Fibroblast of villous mesenchyme (primary cell): ENCODE data around the gene OPA3. TPM values are rescaled to one million over a fixed set of nuclear protein-coding genes. Genes with fewer than 3 reads are reported as not detected.

Source experiments
- DNase-seq: peaks from one replicate; pipeline ENCODE4 v3.0.0-alpha.2; 2010; ENCODE audit warnings: low read depth
- H3K4me3 ChIP-seq: 2 replicates; pipeline ENCODE4 v1.5.1; 2011; ENCODE audit warnings: low read depth, mild to moderate bottlenecking, low read length
- CTCF ChIP-seq: IDR thresholded peaks from 2 replicates; pipeline ENCODE4 v1.5.1; 2012; ENCODE audit warnings: low read depth, mild to moderate bottlenecking, low read length; ENCODE audit not compliant: insufficient read depth
- total RNA-seq: library from RNA; depleted of rRNA; stranded (reverse); fragments of >200 nt; gene quantifications from 2 replicates; pipeline ENCODE4 v1.2.3, GENCODE V29; 2012

OPA3 gene
- total RNA-seq, 1 donor: 8.2 TPM

DNA sequence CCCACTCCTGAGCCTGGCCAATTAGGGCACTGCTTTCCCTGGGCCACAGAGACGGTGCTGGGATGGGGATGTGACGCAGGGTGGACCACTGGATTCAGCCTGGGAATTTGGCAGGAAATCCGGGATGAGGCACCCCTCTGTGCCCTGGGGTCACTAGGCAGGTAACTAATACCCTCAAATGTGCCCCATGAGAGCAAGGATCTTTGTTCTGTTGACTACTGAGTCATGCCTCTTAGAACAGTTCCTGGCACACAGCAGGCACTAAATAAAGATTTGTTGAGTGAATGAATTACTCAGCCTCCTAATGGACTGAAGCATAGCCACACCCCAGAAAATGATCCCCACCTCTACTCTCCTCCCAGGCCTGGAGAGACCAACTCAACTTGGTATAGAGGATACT lies 15.9 kb downstream of the OPA3 start:
- peak; percentile 29 for DNase-seq
- H3K4me3 ChIP-seq: no peak overlapping the region
- no peak for TF ChIP-seq CTCF

- H3K4me3 ChIP-seq: no peak overlapping the region
- DNase-seq: no peak
- TF ChIP-seq CTCF: no peak
Measured at GRCh38 chr19:45567609-45568008, 17.0 kb downstream of the OPA3 start.

DNA sequence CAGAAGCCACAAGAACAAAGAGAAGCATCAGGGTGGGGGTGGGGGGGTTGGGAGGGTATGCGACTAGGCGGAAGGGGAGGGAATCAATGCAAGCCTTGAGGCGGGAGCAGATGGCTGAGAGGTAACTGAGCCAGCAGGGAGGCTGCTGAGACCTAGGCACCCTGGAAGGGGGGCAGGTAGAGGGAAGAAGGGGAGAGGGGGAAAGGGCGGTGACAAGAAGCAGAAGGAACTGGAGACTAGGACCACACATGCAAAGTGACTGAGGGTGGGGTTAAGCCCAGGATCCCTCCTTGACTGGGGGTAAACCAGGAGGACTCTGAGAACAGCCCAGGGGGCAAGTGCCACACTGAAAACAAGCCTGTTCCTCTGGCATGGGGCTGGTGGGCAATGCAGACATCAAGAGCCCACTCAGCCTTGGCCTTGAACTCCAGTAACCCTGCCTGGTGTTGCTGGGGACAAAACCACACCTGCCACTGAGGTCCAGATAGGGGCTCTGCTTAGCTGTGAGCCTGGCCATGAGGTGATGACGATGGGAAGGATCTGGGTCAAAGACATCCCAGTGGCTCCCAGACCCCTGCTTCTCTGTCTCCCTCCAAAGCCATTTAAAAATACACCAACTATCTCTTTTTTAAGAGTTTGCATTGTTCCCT lies 20.3 kb downstream of the OPA3 start:
- no peak overlapping the region for H3K4me3 ChIP-seq
- DNase-seq: no peak
- TF ChIP-seq CTCF: no peak

DNA sequence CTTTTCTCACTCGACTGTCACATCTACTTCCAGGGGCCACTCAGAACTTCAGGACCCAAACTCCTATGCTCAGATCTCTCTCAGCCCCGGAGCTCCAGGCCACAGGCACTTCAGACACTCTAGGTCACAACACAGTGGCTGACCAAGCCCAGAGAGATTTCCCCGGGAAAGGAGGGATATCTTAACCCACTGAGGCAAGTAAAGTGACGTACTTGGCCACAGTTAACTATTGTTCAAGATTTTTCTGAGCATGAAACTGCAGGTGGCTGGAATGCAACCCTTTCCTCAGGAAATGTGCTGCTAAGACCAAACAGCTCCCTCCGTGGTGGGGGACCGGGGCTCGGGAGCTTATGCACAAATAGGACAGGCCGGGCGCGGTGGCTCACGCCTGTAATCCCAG lies 23.9 kb downstream of the OPA3 start:
- no peak for TF ChIP-seq CTCF
- no peak for DNase-seq
- H3K4me3 ChIP-seq: no peak overlapping the region

DNA sequence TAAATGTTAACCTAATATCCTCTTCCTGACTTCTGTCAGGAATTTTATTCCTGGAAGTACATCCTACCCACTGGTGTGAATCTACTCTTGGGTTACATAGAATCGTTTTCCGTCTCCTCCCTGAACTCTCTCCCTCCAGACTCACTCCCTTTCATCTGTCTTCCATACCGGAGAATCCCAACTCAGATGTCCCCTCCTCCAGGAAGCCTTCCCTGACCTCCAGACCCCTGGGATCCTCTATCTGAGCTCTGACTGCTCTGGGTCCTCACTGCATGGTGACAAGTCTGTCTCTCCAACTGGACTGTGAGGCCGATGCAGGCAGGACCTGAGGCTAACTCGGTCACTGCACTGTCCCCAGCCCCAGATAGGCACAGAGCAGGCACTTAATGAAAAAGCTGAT lies 24.6 kb downstream of the OPA3 start:
- no peak for DNase-seq
- no peak overlapping the region for H3K4me3 ChIP-seq
- TF ChIP-seq CTCF: no peak

DNA sequence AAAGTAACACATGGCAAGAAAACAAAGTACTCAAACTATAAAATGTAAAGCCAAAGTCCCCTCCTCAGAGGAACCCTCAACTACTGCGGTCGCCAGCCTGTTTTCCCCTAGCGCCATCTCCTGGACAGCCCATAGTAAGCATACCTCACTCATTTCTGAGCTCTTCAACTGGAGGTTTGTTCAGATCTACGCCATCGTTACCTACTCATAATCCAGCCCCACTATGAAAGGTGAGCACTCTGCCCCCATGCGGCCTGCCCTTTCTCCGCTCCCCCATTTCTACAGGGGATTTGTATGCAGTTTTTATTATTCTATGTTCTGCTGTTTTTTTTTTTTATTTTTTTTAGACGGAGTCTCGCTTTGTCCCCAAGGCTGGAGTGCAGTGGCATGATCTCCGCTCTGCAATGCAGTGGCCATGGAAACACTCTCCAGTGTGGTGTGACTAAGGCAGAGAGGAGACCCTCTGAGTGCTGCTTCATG lies 26.2 kb downstream of the OPA3 start:
- TF ChIP-seq CTCF: peak; percentile 71
- DNase-seq: peak; percentile 45
- H3K4me3 ChIP-seq: no peak overlapping the region

DNA sequence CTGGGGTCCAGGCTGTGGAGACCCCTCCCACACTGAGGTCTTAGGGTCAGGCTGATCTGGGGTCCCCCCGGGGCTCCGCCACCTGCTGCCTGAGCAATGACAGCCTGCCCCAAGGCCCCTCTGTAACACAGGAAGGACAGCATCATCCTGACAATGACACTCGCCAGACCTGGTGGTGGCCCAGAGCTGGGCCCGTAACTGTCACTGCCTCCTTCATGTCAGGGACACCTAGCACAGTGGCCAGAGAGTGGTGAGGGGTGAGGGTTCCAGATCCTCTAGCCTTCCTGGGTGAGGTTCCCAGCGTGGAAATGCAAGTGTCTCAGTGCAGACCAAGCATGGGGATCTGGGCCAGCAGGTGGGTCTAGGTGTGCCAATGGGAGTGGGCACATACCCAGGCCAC lies 27.8 kb downstream of the OPA3 start:
- DNase-seq: no peak
- no peak for TF ChIP-seq CTCF
- H3K4me3 ChIP-seq: no peak overlapping the region
